ENCODE measurements around the gene ZNF273. TPM values are rescaled to one million over a fixed set of nuclear protein-coding genes. Genes with fewer than 3 reads are reported as not detected.
"Not testable (repeated sequence)": the region's sequence is repeated elsewhere in the genome, so short reads cannot be mapped to it uniquely, and the experiment has no call there.

The ZNF273 gene
- total RNA-seq, 1 experiment from 2014 or later = 17.9 TPM

- not testable (repeated sequence) for H4K20me1 ChIP-seq (ENCODE audit: control insufficient read depth, insufficient read depth, insufficient read length); H2BK120ac ChIP-seq (ENCODE audit: low read depth, low read length, poor library complexity, severe bottlenecking); H2AFZ ChIP-seq (ENCODE audit: low read length); H3K27me3 ChIP-seq (ENCODE audit: insufficient read depth, low read length); H2BK15ac ChIP-seq (ENCODE audit: low read depth, low read length); H3K23ac ChIP-seq (ENCODE audit: insufficient read length, low read depth, low read length); H3K4ac ChIP-seq (ENCODE audit: low read depth, low read length); H3K4me3 Mint-ChIP-seq; H3K27ac ChIP-seq (ENCODE audit: insufficient read length, low read depth, low read length); H3K79me1 ChIP-seq (ENCODE audit: insufficient read depth, low read depth, low read length, poor library complexity, severe bottlenecking); H3K18ac ChIP-seq (ENCODE audit: insufficient read length, low read depth, low read length); H4K91ac ChIP-seq (ENCODE audit: insufficient read length, low read depth, low read length); H3K79me2 ChIP-seq (ENCODE audit: insufficient read depth, low read length); DNase-seq; H3K27me3 Mint-ChIP-seq (ENCODE audit: low read depth); H3K4me1 ChIP-seq (ENCODE audit: insufficient read depth, low read length); H3K23me2 ChIP-seq (ENCODE audit: insufficient read length, low read depth, low read length, poor library complexity, severe bottlenecking); H3K4me2 ChIP-seq (ENCODE audit: insufficient read depth, insufficient read length, low read length); H2BK12ac ChIP-seq (ENCODE audit: insufficient read length, low read depth, low read length); H4K5ac ChIP-seq (ENCODE audit: insufficient read length, low read depth, low read length); H3K4me1 Mint-ChIP-seq; H3K14ac ChIP-seq (ENCODE audit: insufficient read depth, low read length); H2BK20ac ChIP-seq (ENCODE audit: low read depth, low read length, poor library complexity, severe bottlenecking); H4K8ac ChIP-seq (replicated peaks; ENCODE audit: insufficient read length, low read depth, low read length); H2AK5ac ChIP-seq (ENCODE audit: insufficient read length, low read length); H3K9me3 ChIP-seq (ENCODE audit: control insufficient read depth, low read depth, low read length); H3T11ph ChIP-seq (ENCODE audit: low read length); H3K9ac ChIP-seq (ENCODE audit: extremely low read depth, insufficient read length, low read length); H2BK5ac ChIP-seq (ENCODE audit: insufficient read length, low read length); H3K27ac Mint-ChIP-seq; H3K56ac ChIP-seq (ENCODE audit: insufficient read length, low read depth, low read length)
- Mint-ChIP-seq H3K9me3 (peaks cover 52 to 65% of the 10 kb centered on the region in 2 experiments), H3K36me3 (ENCODE audit: insufficient read depth in 1 of 3, low read depth in 3 of 3) (peaks cover 66 to 73% (median 69%) of the 10 kb centered on the region in 3 experiments)
- no CpG with 5 or more reads among the region's 4 CpGs for WGBS (ENCODE audit: extremely low coverage, insufficient read length, low lambda C conversion rate)
Measured at GRCh38 chr7:64928252-64929187, 25.4 kb downstream of the ZNF273 start.
